Tibial artery (tissue), 4 donors: ENCODE measurements around the gene ABR.

Experiments
- DNase-seq, 2 donors: peaks; one replicate each; pipeline ENCODE4 v3.0.0-alpha.2; 2019
- H3K27ac ChIP-seq, 2 donors: fragments of 200-600 bp; sonication (generic) in 1 of 2; 1 replicate in 1 of 2; 2 replicates in 1 of 2; pipeline ENCODE4 v1.5.1; 2018 to 2019; ENCODE audit warnings: mild to moderate bottlenecking in 1 of 2
- H3K27me3 ChIP-seq, 2 donors: fragments of 200-600 bp; sonication (generic) in 1 of 2; one replicate each; pipeline versions ENCODE4 v1.5.1 to v1.6.0; 2016 to 2019
- H3K36me3 ChIP-seq, 3 donors: fragments of 200-600 bp; sonication (generic) in 2 of 3; one replicate each; pipeline ENCODE4 v1.5.1; 2016 to 2019; ENCODE audit warnings: mild to moderate bottlenecking in 2 of 3
- H3K4me1 ChIP-seq, 4 donors: fragments of 200-600 bp; sonication (generic) in 2 of 4; 1 replicate in 3 of 4; 2 replicates in 1 of 4; pipeline ENCODE4 v1.5.1; 2016 to 2019
- H3K4me3 ChIP-seq, 2 donors: fragments of 200-600 bp; sonication (generic) in 1 of 2; 1 replicate in 1 of 2; 2 replicates in 1 of 2; pipeline ENCODE4 v1.5.1; 2018 to 2019; ENCODE audit warnings: mild to moderate bottlenecking in 2 of 2
- H3K9me3 ChIP-seq, 3 donors: fragments of 200-600 bp; sonication (generic) in 1 of 3; one replicate each; pipeline ENCODE4 v1.5.1; 2016 to 2019
- intact Hi-C: fragments of 100-400 bp; cut with DNase I; formaldehyde crosslinking; loops from one replicate; pipeline ENCODE4 v1.15.0; 2023; ENCODE audit warnings: low total_unique reads
- TF ChIP-seq, protein P1 (sequence below), 2 experiments: fragments of 200-600 bp in 1 of 2; fragments of 450-650 bp in 1 of 2; IDR thresholded peaks; one replicate each; pipeline ENCODE4 v1.5.1; 2017 to 2019; ENCODE audit warnings: antibody characterized with exemption in 2 of 2, mild to moderate bottlenecking in 1 of 2, moderate library complexity in 1 of 2

ABR gene

DNA sequence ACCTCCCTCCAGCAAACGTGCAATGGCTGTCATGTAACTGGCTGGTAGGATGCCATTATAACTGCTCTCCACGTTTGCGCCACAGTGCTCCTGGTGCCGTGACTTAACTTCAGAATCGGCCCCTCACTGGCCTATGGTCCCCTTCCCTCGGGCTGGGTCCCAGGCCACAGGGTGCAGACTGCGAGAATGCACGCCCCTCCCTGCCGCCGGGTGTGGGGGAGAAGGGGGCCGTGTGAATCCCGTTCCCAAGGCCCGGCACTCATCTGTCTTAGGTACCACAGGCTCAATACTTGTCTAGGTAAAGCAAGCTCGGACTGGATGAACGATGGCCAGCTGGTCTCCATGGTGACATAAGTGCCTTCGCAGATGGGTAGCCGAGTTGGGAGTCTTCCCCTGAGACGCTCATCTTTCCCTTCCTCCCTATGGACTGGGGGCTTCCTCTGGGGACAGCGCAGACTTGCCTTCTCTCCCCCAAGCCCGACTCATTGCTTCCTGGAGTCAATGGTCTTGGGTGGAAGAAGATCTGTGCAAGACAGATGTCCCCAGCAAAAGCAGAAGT, 145.1 kb downstream of the ABR start:
- peaks cover 0 to 27% (median 8%) of the 10 kb centered on the region in 3 donors for H3K36me3 ChIP-seq
- H3K9me3 ChIP-seq: no peaks in the 10 kb centered on the region
- no peak overlapping the region for H3K27ac ChIP-seq
- H3K4me3 ChIP-seq: no peak overlapping the region
- no peak for DNase-seq
- H3K27me3 ChIP-seq: no peaks in the 10 kb centered on the region
- intact Hi-C loops: no loop called here
- TF ChIP-seq, protein P1, sequence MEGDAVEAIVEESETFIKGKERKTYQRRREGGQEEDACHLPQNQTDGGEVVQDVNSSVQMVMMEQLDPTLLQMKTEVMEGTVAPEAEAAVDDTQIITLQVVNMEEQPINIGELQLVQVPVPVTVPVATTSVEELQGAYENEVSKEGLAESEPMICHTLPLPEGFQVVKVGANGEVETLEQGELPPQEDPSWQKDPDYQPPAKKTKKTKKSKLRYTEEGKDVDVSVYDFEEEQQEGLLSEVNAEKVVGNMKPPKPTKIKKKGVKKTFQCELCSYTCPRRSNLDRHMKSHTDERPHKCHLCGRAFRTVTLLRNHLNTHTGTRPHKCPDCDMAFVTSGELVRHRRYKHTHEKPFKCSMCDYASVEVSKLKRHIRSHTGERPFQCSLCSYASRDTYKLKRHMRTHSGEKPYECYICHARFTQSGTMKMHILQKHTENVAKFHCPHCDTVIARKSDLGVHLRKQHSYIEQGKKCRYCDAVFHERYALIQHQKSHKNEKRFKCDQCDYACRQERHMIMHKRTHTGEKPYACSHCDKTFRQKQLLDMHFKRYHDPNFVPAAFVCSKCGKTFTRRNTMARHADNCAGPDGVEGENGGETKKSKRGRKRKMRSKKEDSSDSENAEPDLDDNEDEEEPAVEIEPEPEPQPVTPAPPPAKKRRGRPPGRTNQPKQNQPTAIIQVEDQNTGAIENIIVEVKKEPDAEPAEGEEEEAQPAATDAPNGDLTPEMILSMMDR (IDR thresholded peaks at IDR 0.05): no peak
- peaks cover 0 to 38% (median 29%) of the 10 kb centered on the region in 4 donors for H3K4me1 ChIP-seq

- peaks cover 0 to 24% (median 8%) of the 10 kb centered on the region in 3 donors for H3K36me3 ChIP-seq
- no peaks in the 10 kb centered on the region for H3K27me3 ChIP-seq
- no peak overlapping the region for H3K4me3 ChIP-seq
- no peaks in the 10 kb centered on the region for H3K9me3 ChIP-seq
- intact Hi-C loops: no loop called here
- H3K27ac ChIP-seq: no peak overlapping the region
- TF ChIP-seq, protein P1 (IDR thresholded peaks at IDR 0.05): no peak
- peaks cover 3 to 40% (median 32%) of the 10 kb centered on the region in 4 donors for H3K4me1 ChIP-seq
- no peak for DNase-seq
Measured at GRCh38 chr17:1033503-1033902, 146.3 kb downstream of the ABR start.

DNA sequence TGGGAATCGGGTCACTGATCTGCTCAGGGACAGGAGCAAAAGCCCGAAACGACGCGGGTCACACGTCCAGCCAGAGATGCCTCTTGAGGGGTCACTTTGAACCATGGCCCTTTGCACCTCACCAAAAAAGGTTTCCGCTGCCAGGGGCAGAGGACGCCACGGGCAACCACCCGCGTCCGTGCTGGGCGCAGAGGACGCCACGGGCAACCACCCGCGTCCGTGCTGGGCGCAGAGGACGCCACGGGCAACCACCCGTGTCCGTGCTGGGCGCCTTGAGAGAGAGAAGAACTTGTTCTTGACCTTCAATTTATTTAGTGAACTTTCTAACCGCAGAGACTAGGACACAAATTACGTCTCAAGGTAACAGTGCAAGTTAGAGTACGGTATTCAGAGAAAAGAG, 147.4 kb downstream of the ABR start:
- Histone ChIP-seq H3K36me3 (peaks cover 0 to 26% (median 6%) of the 10 kb centered on the region in 3 donors), H3K27ac (peak overlapping the region in 1 of 2 donors; percentile 82), H3K27me3 (no peaks in the 10 kb centered on the region), H3K9me3 (no peaks in the 10 kb centered on the region), H3K4me1 (peaks cover 3 to 51% (median 40%) of the 10 kb centered on the region in 4 donors), H3K4me3 (peak overlapping the region in 1 of 2 donors; percentile 65)
- DNase-seq: no peak
- TF ChIP-seq, protein P1 (IDR thresholded peaks at IDR 0.05): no peak
- intact Hi-C loops: no loop called here

DNA sequence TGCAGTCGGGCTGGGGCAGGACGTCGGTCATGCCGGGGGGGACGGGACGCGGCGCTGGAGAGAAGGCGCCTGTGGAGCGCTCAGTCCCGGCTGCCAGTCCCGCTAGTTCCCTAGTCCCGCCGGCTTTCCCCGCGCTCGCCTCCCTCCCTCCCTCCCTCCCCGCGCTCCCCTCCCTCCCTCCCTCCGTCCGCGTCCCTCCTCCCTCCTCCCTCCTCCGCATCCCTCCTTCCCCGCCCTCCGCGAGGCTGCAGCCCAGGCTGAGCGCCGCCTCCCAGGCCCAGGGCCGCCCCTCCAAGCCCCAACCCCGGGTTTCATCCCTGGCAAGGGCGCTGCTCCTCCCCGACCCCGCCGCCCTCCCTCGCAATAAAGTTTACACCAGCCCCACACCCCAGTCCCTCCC, 148.1 kb downstream of the ABR start:
- Histone ChIP-seq H3K9me3 (no peaks in the 10 kb centered on the region), H3K27ac (peak overlapping the region; percentile 75 to 82), H3K27me3 (no peaks in the 10 kb centered on the region), H3K4me1 (peaks cover 3 to 58% (median 47%) of the 10 kb centered on the region in 4 donors), H3K4me3 (peak overlapping the region; percentile 65 to 70), H3K36me3 (peaks cover 0 to 32% (median 5%) of the 10 kb centered on the region in 3 donors)
- TF ChIP-seq, protein P1 (IDR thresholded peaks at IDR 0.05): no peak
- intact Hi-C loops: no loop called here
- DNase-seq: peak in 1 of 2 donors; percentile 89

DNA sequence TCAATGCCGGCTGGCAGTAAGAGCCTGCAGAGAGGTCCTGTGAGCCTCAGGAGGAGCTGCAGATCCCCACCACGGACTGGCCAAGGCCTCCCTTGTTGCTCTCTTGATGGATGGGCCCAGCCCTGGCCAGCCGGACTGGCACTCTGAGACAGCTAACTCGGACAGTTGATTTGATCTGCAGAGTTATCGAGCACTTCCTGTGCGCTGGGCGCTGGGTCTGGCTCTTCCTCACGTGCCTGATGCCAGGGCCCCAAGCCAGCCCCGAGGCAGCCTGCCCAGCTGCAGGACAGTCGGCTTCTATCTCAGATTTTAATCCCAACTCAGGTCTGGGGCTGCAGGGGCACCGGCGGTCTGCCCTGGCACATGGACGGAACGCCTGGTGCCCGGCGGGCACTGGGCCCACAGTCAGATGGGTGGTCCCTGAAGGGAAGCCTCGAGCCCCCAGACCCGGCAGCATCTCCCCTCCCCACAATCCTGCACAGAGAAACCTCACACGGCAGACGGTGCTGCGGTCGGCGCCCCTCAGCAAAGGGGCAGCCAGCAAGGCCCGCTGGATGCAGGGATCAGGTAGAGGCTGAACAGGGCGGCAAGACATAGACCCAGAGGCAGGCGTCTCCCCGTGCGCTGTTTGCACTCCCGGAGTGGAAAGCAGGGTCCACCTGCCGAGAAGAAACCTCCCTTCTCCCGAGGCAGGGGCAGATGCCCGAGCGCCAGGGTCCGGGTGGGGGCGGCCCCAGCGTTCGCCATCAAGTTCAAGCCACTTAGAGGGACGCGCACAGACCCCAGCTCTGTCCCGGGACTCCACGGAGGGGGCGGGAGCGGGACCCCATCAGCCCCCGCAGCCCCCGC, 148.9 kb downstream of the ABR start:
- H3K27ac ChIP-seq: peak overlapping the region; percentile 75 to 82
- peaks cover 3 to 66% (median 55%) of the 10 kb centered on the region in 4 donors for H3K4me1 ChIP-seq
- peak overlapping the region; percentile 65 to 70 for H3K4me3 ChIP-seq
- peak; percentile 67 to 83 for DNase-seq
- no peaks in the 10 kb centered on the region for H3K9me3 ChIP-seq
- peaks cover 0 to 38% (median 5%) of the 10 kb centered on the region in 3 donors for H3K36me3 ChIP-seq
- intact Hi-C loops: no loop called here
- no peaks in the 10 kb centered on the region for H3K27me3 ChIP-seq
- TF ChIP-seq, protein P1 (IDR thresholded peaks at IDR 0.05): no peak
